Cardiac muscle cell (in vitro differentiated cells and primary cell): Measurements from ENCODE around the gene CAPN9. TPM values are rescaled to one million over a fixed set of nuclear protein-coding genes. Genes with fewer than 3 reads are reported as not detected.

Source experiments
- DNase-seq, 2 donors: peaks; one replicate each; pipeline versions ENCODE4 v3.0.0 to v3.0.0-alpha.2; 2010 to 2017; ENCODE audit warnings: low read depth in 1 of 2, low spot score in 1 of 2
- H3K27ac ChIP-seq: fragments of 200-600 bp; sonication (generic); 2 replicates; pipeline ENCODE4 v1.5.1; 2016
- H3K27me3 ChIP-seq: fragments of 200-600 bp; sonication (generic); 2 replicates; pipeline ENCODE4 v1.6.0; 2016; ENCODE audit warnings: control low read depth
- H3K36me3 ChIP-seq: fragments of 200-600 bp; sonication (generic); 2 replicates; pipeline ENCODE4 v1.5.1; 2016; ENCODE audit warnings: control low read depth
- H3K4me1 ChIP-seq: fragments of 200-600 bp; sonication (generic); 2 replicates; pipeline ENCODE4 v1.8.1; 2017; ENCODE audit warnings: low read depth, mild to moderate bottlenecking, mixed run types
- H3K4me3 ChIP-seq: fragments of 200-600 bp; sonication (generic); 2 replicates; pipeline ENCODE4 v1.5.1; 2016; ENCODE audit warnings: mild to moderate bottlenecking
- H3K9me3 ChIP-seq: fragments of 200-600 bp; sonication (generic); 2 replicates; pipeline ENCODE4 v1.5.1; 2017; ENCODE audit warnings: low read depth, mild to moderate bottlenecking, control low read depth
- CTCF ChIP-seq: IDR thresholded peaks from 2 replicates; pipeline ENCODE4 v1.5.1; 2012; ENCODE audit warnings: low read depth, mild to moderate bottlenecking, low read length
- polyA plus RNA-seq: library from polyadenylated mRNA; unstranded; fragments of >200 nt; fragmentation: Nextera tagmentation; extraction: Ambion mirVana; gene quantifications from 2 replicates; pipeline ENCODE4 v1.2.1, GENCODE V29; 2016
- total RNA-seq: library from RNA; depleted of rRNA; stranded (reverse); fragments of >200 nt; gene quantifications from 2 replicates; pipeline ENCODE4 v1.2.3, GENCODE V29; 2016

The CAPN9 gene
- total and polyA plus RNA-seq, 2 experiments from 2014 or later: 0.12 to 0.87 TPM

GRCh38 chr1:230701434-230701833 lies 45.8 kb upstream of the CAPN9 start:
- Histone ChIP-seq H3K27ac (no peak overlapping the region), H3K4me3 (no peak overlapping the region), H3K27me3 (no peaks in the 10 kb centered on the region), H3K9me3 (no peaks in the 10 kb centered on the region), H3K4me1 (no peaks in the 10 kb centered on the region), H3K36me3 (no peaks in the 10 kb centered on the region)
- TF ChIP-seq CTCF: no peak
- no peak for DNase-seq

GRCh38 chr1:230701895-230702768 lies 45.1 kb upstream of the CAPN9 start:
- Histone ChIP-seq H3K4me3 (no peak overlapping the region), H3K27ac (no peak overlapping the region), H3K4me1 (no peaks in the 10 kb centered on the region), H3K9me3 (no peaks in the 10 kb centered on the region), H3K27me3 (no peaks in the 10 kb centered on the region), H3K36me3 (no peaks in the 10 kb centered on the region)
- no peak for DNase-seq
- TF ChIP-seq CTCF: no peak

- no peak for TF ChIP-seq CTCF
- DNase-seq: no peak
- Histone ChIP-seq H3K27me3 (no peaks in the 10 kb centered on the region), H3K36me3 (no peaks in the 10 kb centered on the region), H3K4me1 (no peaks in the 10 kb centered on the region), H3K4me3 (no peak overlapping the region), H3K9me3 (no peaks in the 10 kb centered on the region), H3K27ac (no peak overlapping the region)
Measured at GRCh38 chr1:230702934-230703678, 44.1 kb upstream of the CAPN9 start.

GRCh38 chr1:230703679-230704385 lies 43.4 kb upstream of the CAPN9 start:
- no peak overlapping the region for H3K27ac ChIP-seq

More at GRCh38 chr1:230703679-230704385, 43.4 kb upstream of the CAPN9 start:
- no peak for DNase-seq
- Histone ChIP-seq H3K36me3 (no peaks in the 10 kb centered on the region), H3K4me3 (no peak overlapping the region), H3K9me3 (no peaks in the 10 kb centered on the region), H3K27me3 (no peaks in the 10 kb centered on the region), H3K4me1 (no peaks in the 10 kb centered on the region)
- TF ChIP-seq CTCF: no peak
